K562 (cell line): Measurements from ENCODE around the gene CCDC97. TPM values are rescaled to one million over a fixed set of nuclear protein-coding genes. Genes with fewer than 3 reads are reported as not detected.

Experiments used
- BMI1 ChIP-seq: fragments of 150-350 bp; IDR thresholded peaks from 2 replicates; pipeline ENCODE4 v1.6.1; 2014; ENCODE audit warnings: low read length
- COPS2 ChIP-seq: fragments of 450-650 bp; conservative IDR thresholded peaks from 2 replicates; pipeline ENCODE4 v1.6.1; 2016; ENCODE audit warnings: mild to moderate bottlenecking, moderate library complexity
- GTF2F1 ChIP-seq: IDR thresholded peaks from 2 replicates; pipeline ENCODE4 v1.6.1; 2011; ENCODE audit warnings: low read depth, low read length, improper control_type of control experiment
- ILK ChIP-seq: fragments of 450-650 bp; IDR thresholded peaks from 2 replicates; pipeline ENCODE4 v1.6.1; 2016; ENCODE audit warnings: missing genetic modification characterization, low read depth, mild to moderate bottlenecking, missing compliant biosample characterization, moderate library complexity, borderline replicate concordance
- KDM1A ChIP-seq, 2 experiments: fragments of 450-650 bp; IDR thresholded peaks; 2 replicates each; pipeline ENCODE4 v1.6.1; 2016; ENCODE audit warnings: mild to moderate bottlenecking in 2 of 2
- MBD2 ChIP-seq: sonication (generic); IDR thresholded peaks from 2 replicates; pipeline ENCODE4 v1.6.1; 2016; ENCODE audit warnings: low read depth, borderline replicate concordance
- MCM7 ChIP-seq, 2 experiments: fragments of 450-650 bp; IDR thresholded peaks; 2 replicates each; pipeline ENCODE4 v1.6.1; 2016 to 2018
- RFX1 ChIP-seq: fragments of 450-650 bp; IDR thresholded peaks from 2 replicates; pipeline ENCODE4 v1.6.1; 2016; ENCODE audit warnings: mild to moderate bottlenecking, moderate library complexity
- SMAD4 ChIP-seq: fragments of 250-450 bp; sonication (Bioruptor Pico); conservative IDR thresholded peaks from 2 replicates; pipeline ENCODE4 v1.8.0; 2021; ENCODE audit warnings: inconsistent platforms, mild to moderate bottlenecking, moderate library complexity
- SMARCA4 ChIP-seq: fragments of 450-650 bp; IDR thresholded peaks from 2 replicates; pipeline ENCODE4 v1.6.1; 2016
- SMC3 ChIP-seq: conservative IDR thresholded peaks from 2 replicates; pipeline ENCODE4 v1.6.1; 2011; ENCODE audit warnings: low read depth, low read length, improper control_type of control experiment; ENCODE audit not compliant: insufficient read depth
- SP2 ChIP-seq: IDR thresholded peaks from 2 replicates; pipeline ENCODE4 v1.6.1; 2011; ENCODE audit warnings: mild to moderate bottlenecking, low read depth, low read length, moderate library complexity; ENCODE audit not compliant: poor library complexity, severe bottlenecking; ENCODE audit errors: extremely low read depth
- TBP ChIP-seq: optimal IDR thresholded peaks from 2 replicates; pipeline ENCODE3; 2011; ENCODE audit warnings: low read depth, low read length, improper control_type of control experiment
- TFAM ChIP-seq: fragments of 250-450 bp; sonication (Bioruptor Pico); conservative IDR thresholded peaks from 2 replicates; pipeline ENCODE4 v1.5.0; 2021; ENCODE audit warnings: mild to moderate bottlenecking, moderate library complexity
- YY1 ChIP-seq, 3 experiments: IDR thresholded peaks; 2 replicates each; pipeline ENCODE4 v1.6.1; 2011; ENCODE audit warnings: low read length in 2 of 3, mild to moderate bottlenecking in 2 of 3, moderate library complexity in 2 of 3, borderline replicate concordance in 1 of 3, control low read depth in 1 of 3, low read depth in 1 of 3; ENCODE audit not compliant: insufficient read depth in 3 of 3, insufficient replicate concordance in 2 of 3, control insufficient read depth in 1 of 3, insufficient read length in 1 of 3; ENCODE audit errors: extremely low read depth in 1 of 3
- ZBTB8A ChIP-seq: fragments of 450-650 bp; IDR thresholded peaks from 2 replicates; pipeline ENCODE4 v1.6.1; 2018; ENCODE audit warnings: mild to moderate bottlenecking, moderate library complexity; ENCODE audit not compliant: partially characterized antibody
- ZKSCAN1 ChIP-seq: fragments of 150-350 bp; IDR thresholded peaks from 2 replicates; pipeline ENCODE4 v1.6.1; 2016; ENCODE audit warnings: low read depth, low read length
- ZNF263 ChIP-seq: sonication (generic); formaldehyde crosslinking; IDR thresholded peaks from 2 replicates; pipeline ENCODE4 v1.8.0; 2022; ENCODE audit warnings: mild to moderate bottlenecking, missing genetic modification reagents, borderline replicate concordance
- ZNF316 ChIP-seq: fragments of 450-650 bp; IDR thresholded peaks from 2 replicates; pipeline ENCODE4 v1.6.1; 2016
- ZNF57 ChIP-seq: fragments of 450-650 bp; formaldehyde crosslinking; IDR thresholded peaks from 2 replicates; pipeline ENCODE4 v1.4.0; 2020; ENCODE audit warnings: mild to moderate bottlenecking, moderate library complexity
- ZNF584 ChIP-seq: fragments of 200-800 bp; sonication (Bioruptor generic); IDR thresholded peaks from 2 replicates; pipeline ENCODE4 v1.6.1; 2016; ENCODE audit warnings: low read depth, mild to moderate bottlenecking, missing genetic modification characterization, missing compliant biosample characterization
- ZNF764 ChIP-seq: fragments of 250-450 bp; sonication (Bioruptor Pico); IDR thresholded peaks from 2 replicates; pipeline ENCODE4 v1.4.0; 2020; ENCODE audit warnings: low read depth, mild to moderate bottlenecking, moderate library complexity
- polyA plus RNA-seq, 8 experiments: library from polyadenylated mRNA; depleted of rRNA in 4 of 8; stranded (reverse) in 5 of 8; unstranded in 3 of 8; fragments of >200 nt; fragmentation: Nextera tagmentation in 2 of 8; fragmentation: Illumina TruSeq in 1 of 8; extraction: Ambion mirVana in 2 of 8; extraction: Trizol in 1 of 8; gene quantifications; 2 replicates each; pipeline versions ENCODE4 v1.2.1 to v1.2.3, GENCODE V29; 2011 to 2014; ENCODE audit warnings: inconsistent platforms in 1 of 8, missing spikeins in 1 of 8
- total RNA-seq, 7 experiments: library from RNA; depleted of rRNA in 6 of 7; stranded (reverse); fragments of >200 nt in 6 of 7; fragmentation: Illumina TruSeq in 2 of 7; extraction: Trizol in 2 of 7; gene quantifications; 2 replicates each; pipeline versions ENCODE4 v1.2.1 to v1.2.3, GENCODE V29; 2011 to 2021; ENCODE audit warnings: low replicate concordance in 1 of 7
- TF ChIP-seq, protein P1 (sequence below): sonication (generic); formaldehyde crosslinking; IDR thresholded peaks from 2 replicates; pipeline ENCODE4 v1.8.1; 2023; ENCODE audit warnings: mild to moderate bottlenecking, missing genetic modification reagents
- TF ChIP-seq, protein P2 (sequence below): fragments of 200-400 bp; formaldehyde crosslinking; IDR thresholded peaks from 2 replicates; pipeline ENCODE4 v1.6.1; 2017; ENCODE audit warnings: mild to moderate bottlenecking, low read depth, low read length, moderate library complexity

The CCDC97 gene
- total and polyA plus RNA-seq, 9 of the 15 experiments (the other 6 are each of a cell fraction or from before 2014, with no cell fraction given): 0.60 to 16.5 (median 7.0) TPM

- TF ChIP-seq ZNF57 (no peak), ZNF263 (CRISPR knock-in tag) (no peak; the same call in 1 of the 2 replicates), SP2 (peak; percentile 56), ZKSCAN1 (no peak), SMARCA4 (no peak), BMI1 (peak; percentile 79), TBP (peak; percentile 53), RFX1 (peak; percentile 99), SMAD4 (peak; percentile 52; the same call in 1 of the 2 replicates), MBD2 (peak; percentile 47; the same call in 1 of the 2 replicates), MCM7 (IDR thresholded peaks at IDR 0.05) (no peak), ILK (tag) (no peak), TFAM (CRISPR knock-in tag) (no peak), YY1 (IDR thresholded peaks at IDR 0.05; ENCODE audit: borderline replicate concordance in 1 of 3, control insufficient read depth in 1 of 3, extremely low read depth in 1 of 3, insufficient read depth in 3 of 3, insufficient read length in 1 of 3, insufficient replicate concordance in 2 of 3, low read depth in 1 of 3, low read length in 2 of 3) (peak; percentile 98 to 100 (median 100)), ZBTB8A (no peak), ZNF316 (no peak), GTF2F1 (no peak), KDM1A (IDR thresholded peaks at IDR 0.05) (no peak), COPS2 (no peak), SMC3 (no peak), ZNF764 (CRISPR knock-in tag) (no peak), ZNF584 (CRISPR knock-in tag) (0 out of 2 replicates have a peak, but pooled peaks have one; percentile 52)
- TF ChIP-seq, protein P1, sequence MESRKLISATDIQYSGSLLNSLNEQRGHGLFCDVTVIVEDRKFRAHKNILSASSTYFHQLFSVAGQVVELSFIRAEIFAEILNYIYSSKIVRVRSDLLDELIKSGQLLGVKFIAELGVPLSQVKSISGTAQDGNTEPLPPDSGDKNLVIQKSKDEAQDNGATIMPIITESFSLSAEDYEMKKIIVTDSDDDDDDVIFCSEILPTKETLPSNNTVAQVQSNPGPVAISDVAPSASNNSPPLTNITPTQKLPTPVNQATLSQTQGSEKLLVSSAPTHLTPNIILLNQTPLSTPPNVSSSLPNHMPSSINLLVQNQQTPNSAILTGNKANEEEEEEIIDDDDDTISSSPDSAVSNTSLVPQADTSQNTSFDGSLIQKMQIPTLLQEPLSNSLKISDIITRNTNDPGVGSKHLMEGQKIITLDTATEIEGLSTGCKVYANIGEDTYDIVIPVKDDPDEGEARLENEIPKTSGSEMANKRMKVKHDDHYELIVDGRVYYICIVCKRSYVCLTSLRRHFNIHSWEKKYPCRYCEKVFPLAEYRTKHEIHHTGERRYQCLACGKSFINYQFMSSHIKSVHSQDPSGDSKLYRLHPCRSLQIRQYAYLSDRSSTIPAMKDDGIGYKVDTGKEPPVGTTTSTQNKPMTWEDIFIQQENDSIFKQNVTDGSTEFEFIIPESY (CRISPR knock-in tag): no peak
- TF ChIP-seq, protein P2, sequence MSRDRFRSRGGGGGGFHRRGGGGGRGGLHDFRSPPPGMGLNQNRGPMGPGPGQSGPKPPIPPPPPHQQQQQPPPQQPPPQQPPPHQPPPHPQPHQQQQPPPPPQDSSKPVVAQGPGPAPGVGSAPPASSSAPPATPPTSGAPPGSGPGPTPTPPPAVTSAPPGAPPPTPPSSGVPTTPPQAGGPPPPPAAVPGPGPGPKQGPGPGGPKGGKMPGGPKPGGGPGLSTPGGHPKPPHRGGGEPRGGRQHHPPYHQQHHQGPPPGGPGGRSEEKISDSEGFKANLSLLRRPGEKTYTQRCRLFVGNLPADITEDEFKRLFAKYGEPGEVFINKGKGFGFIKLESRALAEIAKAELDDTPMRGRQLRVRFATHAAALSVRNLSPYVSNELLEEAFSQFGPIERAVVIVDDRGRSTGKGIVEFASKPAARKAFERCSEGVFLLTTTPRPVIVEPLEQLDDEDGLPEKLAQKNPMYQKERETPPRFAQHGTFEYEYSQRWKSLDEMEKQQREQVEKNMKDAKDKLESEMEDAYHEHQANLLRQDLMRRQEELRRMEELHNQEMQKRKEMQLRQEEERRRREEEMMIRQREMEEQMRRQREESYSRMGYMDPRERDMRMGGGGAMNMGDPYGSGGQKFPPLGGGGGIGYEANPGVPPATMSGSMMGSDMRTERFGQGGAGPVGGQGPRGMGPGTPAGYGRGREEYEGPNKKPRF: no peak
These were observed 54.0 kb downstream of the CCDC97 start, which contains the start of gene B9D2 (continued) for GRCh38 chr19:41363753-41364523.
